NCI-H2196 treated with DMSO at 0.1 percent for 48 hours (cell line): Measurements from ENCODE around the gene CXCL17.
A peak's percentile ranks its signal among the peaks of the same experiment; 100 is the strongest.

Experiments
- DNase-seq: peaks from one replicate; lab custom pipeline; 2025; ENCODE audit not compliant: unreplicated experiment; lab: John Stamatoyannopoulos, UW

The CXCL17 gene

GRCh38 chr19:42401365-42402303, 41.1 kb downstream of the CXCL17 start:
- peak; percentile 37 for DNase-seq

GRCh38 chr19:42400404-42400803, 42.3 kb downstream of the CXCL17 start:
- DNase-seq, result no peak

DNA sequence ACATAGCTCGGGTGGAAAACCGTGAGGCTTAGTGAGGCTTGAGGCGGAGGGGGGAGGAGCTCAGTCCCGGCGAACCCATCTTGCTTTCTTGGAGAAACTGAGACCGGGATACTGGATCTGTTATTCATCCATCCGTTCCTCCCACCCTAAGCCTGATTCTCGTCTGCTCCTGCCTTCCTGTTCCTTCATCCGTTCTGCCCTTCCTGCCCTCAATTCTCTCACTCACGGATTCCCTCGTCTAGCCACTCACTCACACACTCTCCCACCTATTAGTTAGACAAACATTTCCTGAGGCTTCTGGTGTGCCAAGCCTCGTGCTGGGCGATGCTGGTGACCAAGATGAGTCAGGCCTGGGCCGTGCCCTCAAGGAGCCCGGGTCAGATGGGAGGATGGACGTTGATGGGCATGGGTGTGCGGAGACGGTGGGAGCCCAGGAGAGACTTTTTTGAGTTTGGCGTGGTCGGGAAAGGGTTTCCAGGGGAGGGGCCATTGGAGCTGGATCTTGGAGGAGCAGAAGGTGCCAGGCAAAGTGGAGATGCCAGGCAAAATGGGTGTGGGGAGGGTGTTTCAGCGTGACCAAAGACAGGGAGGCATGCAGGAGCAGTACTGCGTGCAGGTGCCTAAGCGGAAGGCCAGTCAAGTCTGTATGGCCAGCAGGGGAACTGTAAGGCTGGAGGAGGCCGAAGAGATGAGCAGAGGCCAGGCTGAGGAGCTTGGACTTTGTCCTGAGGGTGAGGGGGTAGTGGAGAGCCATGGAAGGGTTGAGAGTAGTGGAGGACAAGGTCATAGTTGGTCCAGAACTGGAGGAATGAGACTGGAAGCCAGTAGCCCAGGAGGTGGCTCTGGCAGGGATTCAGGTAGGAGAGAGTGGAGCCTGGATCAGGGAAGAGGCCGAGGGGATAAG, 45.2 kb downstream of the CXCL17 start:
- DNase-seq, result no peak

GRCh38 chr19:42396381-42397262, 46.1 kb downstream of the CXCL17 start:
- peak; percentile 94 for DNase-seq

- DNase-seq, result no peak
Observed at GRCh38 chr19:42394751-42395150, 48.0 kb downstream of the CXCL17 start.

DNA sequence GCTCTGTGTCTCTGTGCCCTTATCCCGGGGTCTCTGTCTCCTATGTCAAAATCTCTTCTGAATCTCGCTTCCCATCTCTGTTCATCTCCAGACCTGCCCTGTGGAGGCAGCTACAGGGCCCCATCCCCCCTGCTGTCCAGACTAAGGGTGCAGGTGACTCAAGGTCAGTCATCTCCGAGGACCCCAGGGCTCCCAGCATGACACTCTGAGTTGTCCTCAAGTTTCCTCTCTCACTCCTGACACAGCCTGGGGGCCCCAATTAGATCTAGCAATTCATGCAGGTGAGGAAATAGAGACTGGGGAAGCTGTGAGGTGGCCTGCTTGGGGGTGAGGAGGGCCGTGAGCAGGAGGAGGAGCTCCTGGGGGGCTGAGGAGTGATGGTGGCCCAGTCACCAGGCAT, 50.6 kb downstream of the CXCL17 start:
- DNase-seq, result no peak

DNA sequence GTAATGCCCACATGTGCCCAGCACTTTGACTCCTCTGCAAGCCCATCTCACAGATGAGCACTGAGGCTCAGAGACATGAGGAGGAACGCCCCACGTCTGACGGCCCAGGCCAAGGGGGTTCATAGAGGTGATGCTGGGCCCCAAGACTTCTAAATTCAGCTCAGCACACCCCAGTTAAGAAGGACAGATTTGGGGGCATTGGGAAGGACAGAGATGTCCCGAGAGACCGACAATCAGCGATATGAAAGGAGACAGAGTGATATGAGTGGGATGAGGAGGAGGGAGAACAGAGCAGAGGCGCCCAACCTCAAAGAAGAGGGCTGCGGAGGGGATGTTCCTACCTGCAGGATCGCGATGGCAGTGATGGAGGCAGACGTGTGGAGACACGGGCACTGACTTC, 52.8 kb downstream of the CXCL17 start, which contains the start of gene CNFN:
CNFN (minus strand) TSS at position 399 of the 400 bp plus-strand sequence. CDS start 1,260 bp downstream, outside the sequence.
- DNase-seq, result no peak

- no peak for DNase-seq
Observed at GRCh38 chr19:42388851-42389489, 53.8 kb downstream of the CXCL17 start.

GRCh38 chr19:42386974-42387707, 55.6 kb downstream of the CXCL17 start:
- DNase-seq, result peak; percentile 82

DNA sequence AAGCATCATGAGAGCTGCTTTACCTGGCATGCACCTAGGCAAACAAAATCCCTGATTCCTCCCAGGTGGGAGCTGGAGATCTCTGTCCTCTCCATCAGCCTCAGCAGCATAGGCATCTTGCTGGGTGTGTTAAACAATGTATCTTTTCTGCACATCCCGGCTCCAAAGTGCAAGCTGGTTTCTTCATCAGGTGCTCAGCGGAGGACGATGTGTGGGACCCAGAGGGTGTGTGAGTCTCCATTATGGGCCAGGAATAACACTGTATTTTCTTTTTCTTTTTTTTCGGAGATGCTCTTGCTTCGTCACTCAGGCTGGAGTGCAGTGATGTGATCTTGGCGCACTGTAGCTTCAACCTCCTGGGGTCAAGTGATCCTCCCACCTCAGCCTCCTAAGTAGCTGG, 62.6 kb downstream of the CXCL17 start:
- no peak for DNase-seq
